NOMO-1 (cell line): ENCODE data around the gene PELI2.

Source experiments
- DNase-seq, 2 experiments: peaks; one replicate each; lab custom pipeline; 2025; ENCODE audit not compliant: unreplicated experiment in 2 of 2; lab: John Stamatoyannopoulos, UW

The PELI2 gene

DNA sequence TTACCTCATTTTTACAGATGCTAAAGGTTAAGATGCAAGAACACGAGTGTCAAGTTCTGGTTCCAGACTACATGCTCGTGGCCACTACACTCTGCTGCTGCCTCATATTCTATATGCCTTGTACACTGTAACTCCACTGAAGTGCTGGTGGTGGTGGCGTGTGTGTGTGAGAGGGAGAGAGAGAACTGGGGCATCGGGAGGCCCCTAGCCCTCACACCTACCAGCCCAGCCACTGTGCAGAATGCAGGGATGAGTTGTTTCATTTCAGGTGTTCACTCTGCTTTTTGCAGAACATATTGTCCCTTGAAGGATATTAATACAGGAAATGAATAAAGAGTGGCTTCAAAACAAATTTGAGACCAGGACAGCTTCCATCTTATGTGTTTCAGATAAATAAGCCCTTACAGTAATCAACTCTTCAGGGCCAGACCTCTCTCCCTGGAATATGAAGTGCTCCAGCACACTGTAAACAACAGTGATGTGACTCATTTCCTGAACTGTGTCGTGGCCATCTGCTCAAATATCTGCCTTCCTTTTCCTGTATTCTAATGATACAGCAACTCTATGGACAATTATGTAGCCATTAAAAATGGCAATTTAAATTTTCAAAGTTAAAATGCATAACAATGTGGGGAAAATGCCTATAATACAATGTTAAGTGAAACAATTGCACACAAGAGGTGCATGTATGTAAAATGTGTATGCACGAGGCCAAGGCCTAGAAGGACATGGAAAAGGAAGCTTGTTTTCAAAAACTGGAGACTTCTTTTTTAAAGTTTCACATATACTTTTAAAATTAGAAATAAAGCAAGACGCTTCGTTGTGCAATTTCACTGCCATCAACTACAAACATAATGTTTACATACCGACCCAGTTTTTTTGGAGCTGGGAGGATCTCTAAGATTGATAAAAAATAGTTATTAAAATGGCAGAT is 215.4 kb downstream of the PELI2 start:
- peak; percentile 19 to 62 for DNase-seq

GRCh38 chr14:56334458-56334857 is 216.2 kb downstream of the PELI2 start:
- no peak for DNase-seq

GRCh38 chr14:56338674-56339073 is 220.5 kb downstream of the PELI2 start:
- no peak for DNase-seq

DNA sequence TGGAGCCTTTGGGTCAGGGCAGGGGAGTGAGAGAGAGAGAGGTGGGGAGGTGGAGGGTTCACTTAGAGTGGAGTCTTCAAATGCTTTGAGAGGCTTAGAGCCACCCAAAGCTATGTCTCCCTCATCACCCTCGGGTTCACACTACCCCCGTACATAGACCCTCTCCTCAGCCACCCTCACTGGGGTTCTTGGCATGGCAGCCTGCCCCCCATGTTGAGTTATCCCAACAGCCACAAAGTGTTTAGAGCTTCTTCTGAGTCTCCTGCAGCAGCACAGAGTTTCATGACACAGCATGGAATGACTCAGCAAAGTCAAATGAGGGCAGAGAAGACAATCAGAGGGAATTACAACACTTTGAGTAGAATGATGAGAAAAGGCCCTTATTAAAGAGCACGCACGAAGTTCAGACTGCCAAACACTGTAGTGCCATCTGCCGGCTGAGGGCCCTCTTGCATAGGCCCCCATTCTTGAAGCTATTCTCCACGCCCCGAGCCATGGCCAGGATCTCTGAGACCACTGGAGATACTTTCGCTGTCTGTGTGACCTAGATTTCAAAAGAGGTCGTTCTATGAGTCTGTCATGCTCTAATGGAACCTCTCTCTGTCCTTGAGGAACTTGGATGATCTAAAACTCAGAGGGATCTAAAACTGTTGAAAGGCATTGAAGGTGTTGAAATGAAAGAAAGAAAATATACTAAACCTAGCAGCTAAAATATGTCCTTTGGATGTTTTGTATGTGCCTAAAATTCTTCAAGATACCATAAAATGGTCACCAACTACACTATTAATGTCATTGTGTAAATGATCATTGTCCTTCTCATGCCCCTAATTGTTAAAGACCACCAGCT is 221.9 kb downstream of the PELI2 start:
- DNase-seq, result peak; percentile 94 to 97

DNA sequence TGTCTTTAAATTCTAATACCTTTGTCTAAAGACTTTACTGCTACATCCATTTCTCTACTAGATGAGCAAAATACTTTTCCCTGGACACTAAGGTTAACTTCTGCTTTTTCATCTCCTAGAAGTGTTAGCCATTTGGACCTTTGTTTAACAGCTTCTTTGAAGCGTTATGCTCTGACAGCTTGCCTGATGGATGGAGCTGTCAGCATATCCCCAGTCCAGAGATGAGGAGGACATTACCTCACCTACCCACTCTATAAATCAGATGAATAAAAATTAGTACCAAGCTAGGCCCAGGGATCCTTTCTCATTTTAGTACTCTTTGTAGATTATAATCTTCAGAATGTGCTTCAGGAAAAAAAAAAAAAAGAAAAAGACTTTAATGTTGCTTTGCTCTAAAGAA is 222.7 kb downstream of the PELI2 start:
- no peak for DNase-seq

DNA sequence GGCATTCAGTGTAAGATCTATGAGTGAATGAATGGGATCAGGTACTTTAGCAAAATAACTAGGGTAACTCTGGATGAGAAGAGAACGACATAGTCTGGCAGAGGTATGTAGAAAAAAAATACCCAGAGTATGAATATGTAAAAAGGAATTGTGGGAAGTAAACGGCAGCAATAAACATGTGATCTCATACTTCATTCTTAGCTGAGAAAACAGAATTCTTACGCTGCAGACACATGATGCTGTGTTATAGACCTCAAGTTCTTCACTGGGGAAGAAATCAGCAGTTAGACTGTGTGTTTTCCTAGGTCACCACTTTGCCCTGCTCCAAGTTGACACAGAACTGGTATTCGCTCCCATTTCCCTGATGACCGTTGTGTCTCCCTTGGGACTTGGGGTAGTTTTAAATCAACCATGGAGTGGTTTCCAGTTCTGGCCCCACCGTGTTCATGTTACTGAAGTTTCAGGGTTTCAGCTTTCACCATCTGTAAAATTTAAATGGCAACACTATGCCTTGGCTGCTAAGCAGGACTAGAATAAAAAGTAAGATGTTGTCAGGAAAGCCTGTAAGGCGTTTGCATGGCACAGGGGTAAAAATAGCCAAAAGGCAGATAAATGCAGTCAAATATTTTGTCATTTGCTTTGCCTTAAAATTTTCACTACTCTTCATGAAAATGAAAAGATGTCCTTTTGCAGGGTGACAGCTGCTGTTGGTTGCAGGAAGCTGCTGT is 223.7 kb downstream of the PELI2 start:
- DNase-seq, result no peak

- DNase-seq, result no peak
Observed at GRCh38 chr14:56342494-56342942, 224.3 kb downstream of the PELI2 start.

- DNase-seq, result no peak
Observed at GRCh38 chr14:56349960-56350359, 231.7 kb downstream of the PELI2 start.
